ENCODE results near the gene RCAN3.
A peak's percentile ranks its signal among the peaks of the same experiment; 100 is the strongest.
"Not testable (repeated sequence)": the region's sequence is repeated elsewhere in the genome, so short reads cannot be mapped to it uniquely, and the experiment has no call there.

Gene RCAN3

DNA sequence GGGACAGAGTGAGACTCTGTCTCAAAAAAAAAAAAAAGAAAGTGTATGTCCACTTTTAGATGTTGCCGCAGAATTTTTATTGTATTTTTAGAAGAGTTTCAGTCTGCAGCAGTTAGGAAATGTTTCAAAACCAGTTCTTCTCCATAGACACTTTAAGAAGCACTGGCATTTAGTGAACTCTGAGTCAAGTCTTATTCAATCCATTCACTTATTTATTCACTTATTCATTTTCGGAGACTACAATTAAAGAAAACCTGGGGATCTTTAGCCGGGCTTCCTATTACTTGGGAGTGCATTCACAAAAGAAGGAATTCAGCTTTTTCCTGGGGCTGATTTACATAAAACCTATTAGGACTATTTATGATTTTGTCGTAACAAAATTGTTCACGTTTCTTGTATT, 12.3 kb downstream of the RCAN3 start:
- DNase-seq (ENCODE audit: low read depth in 2 of 2), result no peak

- DNase-seq (ENCODE audit: low read depth in 2 of 2), result not testable (repeated sequence)
Measured at GRCh38 chr1:24515671-24516209, 13.1 kb downstream of the RCAN3 start.

DNA sequence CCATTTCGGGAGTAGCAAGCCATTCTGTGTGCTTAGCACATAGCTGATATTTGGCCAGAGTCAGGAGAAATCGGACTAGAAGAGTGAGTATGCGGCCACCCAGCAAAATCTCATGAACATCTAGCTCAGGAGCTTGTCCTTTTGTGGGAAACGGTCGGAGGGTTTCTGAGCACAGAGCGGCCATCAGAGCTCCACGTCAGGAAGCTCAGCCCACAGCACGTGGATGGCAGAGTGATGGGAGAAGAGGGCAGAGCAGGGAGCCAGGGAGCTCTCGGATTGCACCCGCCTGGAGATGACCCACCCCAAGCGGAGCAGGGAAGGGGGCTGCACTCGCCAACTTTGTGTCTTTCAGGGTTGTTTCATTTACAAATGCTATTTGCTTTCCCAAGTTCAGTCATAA, 13.9 kb downstream of the RCAN3 start:
- DNase-seq (ENCODE audit: low read depth in 2 of 2), result no peak

DNA sequence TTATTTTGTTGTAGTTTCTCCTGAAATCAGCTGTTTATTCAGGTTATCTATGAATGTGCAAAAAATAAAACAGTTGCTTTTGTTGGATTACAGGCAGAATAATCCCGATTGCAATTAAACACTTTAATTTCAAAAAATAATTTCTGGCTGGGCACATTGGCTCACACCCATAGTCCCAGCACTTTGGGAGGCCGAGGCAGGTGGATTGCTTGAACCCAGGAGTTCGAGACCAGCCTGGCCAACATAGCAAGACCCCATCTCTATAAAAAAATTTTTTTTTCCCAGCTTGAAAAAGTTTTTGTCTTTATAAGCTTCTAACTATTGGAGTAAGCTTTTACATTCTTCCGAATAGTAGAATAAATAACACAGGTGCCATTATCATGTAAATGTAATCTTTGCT, 15.3 kb downstream of the RCAN3 start:
- no peak for DNase-seq (ENCODE audit: low read depth in 2 of 2)

- not testable (repeated sequence) for DNase-seq (ENCODE audit: low read depth in 2 of 2)
Measured at GRCh38 chr1:24520282-24520681, 17.6 kb downstream of the RCAN3 start.

DNA sequence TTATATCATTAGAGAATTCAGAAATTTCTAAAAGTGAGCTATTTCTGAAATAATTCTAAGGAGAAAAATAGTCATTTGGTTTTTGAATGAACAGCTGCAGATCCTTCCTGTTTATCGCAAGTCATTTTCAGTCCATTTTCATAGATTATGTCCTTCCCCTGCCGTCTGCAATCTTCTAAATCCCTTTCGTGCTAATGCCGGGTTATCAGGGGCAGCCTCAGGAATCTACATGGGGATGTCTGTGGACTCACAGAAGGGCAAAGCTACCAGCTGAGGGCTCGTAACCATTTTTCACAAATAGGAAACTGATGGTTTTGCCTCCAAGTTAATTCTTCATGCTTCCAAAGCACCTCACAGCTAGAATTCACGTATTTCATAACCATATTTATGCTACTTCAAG, 23.0 kb downstream of the RCAN3 start:
- no peak for DNase-seq (ENCODE audit: low read depth in 2 of 2)

DNA sequence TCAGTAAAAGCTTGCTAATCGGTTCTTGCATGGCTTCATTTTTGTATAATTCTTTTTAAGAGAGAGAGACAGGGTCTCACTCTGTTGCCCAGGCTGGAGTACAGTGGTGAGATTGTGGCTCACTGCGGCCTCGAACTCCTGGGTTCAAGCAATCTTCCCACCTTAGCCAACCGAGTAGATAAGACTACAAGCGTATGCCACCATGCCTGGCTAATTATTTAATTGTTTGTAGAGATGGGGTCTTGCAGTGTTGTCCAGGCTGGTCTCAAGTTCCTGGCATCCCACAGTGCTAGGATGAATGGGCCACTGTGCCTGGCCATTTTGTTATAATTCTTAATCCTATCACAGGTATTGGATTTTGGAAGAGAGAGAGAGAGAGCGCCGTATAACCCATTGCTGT, 23.4 kb downstream of the RCAN3 start:
- DNase-seq (ENCODE audit: low read depth in 2 of 2), result no peak

DNA sequence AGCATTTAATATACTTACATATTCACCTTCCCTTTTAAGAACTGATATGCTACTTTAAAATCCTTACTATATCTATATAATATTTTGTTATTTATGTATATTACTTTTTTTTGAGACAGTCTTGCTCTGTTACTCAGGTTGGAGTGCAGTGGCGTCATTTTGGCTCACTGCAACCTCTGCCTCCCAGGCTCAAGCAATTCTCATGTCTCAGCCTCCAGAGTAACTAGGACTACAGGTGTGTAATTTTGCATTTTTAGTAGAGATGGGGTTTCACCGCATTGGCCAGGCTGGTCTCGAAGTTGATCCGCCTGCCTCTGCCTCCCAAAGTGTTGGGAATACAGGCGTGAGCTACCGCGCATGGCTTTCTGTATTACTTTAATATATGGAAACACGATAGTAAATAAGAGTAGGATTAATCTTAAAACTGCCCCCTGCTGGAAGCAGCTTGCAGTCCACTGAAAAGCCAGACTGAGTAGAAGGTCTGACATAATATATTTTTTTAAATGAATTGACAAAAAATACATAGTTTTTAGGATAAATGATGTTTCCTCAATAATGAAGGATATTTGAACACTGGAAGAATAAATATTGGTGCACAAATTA, 24.4 kb downstream of the RCAN3 start:
- DNase-seq (ENCODE audit: low read depth in 2 of 2), result peak in 1 of 2 donors; percentile 46

DNA sequence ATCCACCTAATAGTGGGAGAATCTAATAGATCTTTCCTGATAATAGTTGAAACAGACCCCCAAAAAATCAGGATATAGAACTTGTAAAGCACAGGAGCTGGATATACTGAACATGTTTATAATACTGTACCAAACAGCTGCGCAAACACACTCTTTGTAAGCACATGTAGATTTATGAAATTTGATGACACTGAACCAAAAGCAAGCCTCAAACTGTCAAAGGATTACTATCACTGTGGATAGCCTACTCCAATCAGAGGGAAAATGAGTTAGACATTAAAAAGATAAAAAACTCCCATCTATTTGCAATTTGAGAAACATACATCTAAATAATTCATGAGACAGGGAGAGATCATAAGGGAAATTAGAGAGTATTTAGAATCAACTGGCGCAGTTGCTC, 26.1 kb downstream of the RCAN3 start:
- no peak for DNase-seq (ENCODE audit: low read depth in 2 of 2)

DNA sequence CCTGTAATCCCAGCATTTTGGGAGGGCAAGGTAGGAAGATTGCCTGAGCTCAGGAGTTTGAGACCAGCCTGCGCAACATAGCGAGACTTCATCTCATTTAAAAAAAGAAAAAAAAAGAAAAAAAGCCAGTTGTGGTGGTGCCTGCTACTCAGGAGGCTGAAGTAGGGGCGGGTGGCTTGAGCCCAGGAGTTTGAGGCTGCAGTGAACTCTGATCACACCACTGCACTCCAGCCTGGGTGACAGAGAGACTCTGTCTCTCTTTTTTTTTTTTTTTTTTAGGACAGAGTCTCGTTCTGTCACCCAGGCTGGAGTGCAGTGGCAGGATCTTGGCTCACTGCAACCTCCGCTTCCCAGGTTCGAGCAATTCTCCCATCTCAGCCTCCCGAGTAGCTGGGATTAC, 26.7 kb downstream of the RCAN3 start:
- DNase-seq (ENCODE audit: low read depth in 2 of 2), result not testable (repeated sequence)

DNA sequence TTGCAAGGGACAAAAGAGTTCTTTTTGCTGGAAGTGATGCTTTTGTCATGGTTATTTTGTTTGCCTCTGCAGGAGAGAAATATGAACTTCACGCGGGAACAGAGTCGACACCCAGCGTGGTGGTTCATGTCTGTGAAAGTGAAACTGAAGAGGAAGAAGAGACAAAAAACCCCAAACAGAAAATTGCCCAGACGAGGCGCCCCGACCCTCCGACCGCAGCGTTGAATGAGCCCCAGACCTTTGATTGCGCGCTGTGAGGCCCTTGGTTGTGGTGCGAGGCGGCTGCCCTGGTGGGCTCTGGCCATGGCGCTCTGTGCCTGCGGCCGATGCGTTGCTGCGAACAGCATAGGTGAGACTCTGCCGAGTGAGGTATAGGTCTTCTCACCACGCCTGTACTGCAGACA, 32.4 kb downstream of the RCAN3 start:
- peak; percentile 36 to 58 for DNase-seq (ENCODE audit: low read depth in 2 of 2)

DNA sequence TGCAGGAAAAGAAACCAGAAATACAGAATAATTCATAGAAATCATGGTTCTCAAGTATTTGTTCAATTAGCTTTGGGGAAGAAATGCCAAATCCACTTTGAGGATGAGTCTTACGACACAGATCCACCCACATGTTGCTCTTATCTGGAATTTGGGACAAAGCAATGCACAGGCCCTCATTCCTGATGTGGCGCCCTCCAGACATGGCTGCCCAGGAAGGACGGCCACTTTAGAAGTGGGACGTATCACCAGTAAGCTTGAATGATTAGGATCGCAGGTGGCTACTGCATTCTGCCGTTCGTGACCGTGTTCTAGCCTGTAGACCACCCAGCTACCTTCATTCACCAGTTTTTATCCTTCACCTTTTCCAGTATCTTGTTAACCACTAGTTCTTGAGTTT, 33.1 kb downstream of the RCAN3 start:
- no peak for DNase-seq (ENCODE audit: low read depth in 2 of 2)

GRCh38 chr1:24536391-24536840, 33.8 kb downstream of the RCAN3 start:
- DNase-seq (ENCODE audit: low read depth in 2 of 2), result peak; percentile 33 to 43

GRCh38 chr1:24540051-24540905, 37.6 kb downstream of the RCAN3 start:
- no peak for DNase-seq (ENCODE audit: low read depth in 2 of 2)

GRCh38 chr1:24540906-24541710, 38.5 kb downstream of the RCAN3 start:
- no peak for DNase-seq (ENCODE audit: low read depth in 2 of 2)

DNA sequence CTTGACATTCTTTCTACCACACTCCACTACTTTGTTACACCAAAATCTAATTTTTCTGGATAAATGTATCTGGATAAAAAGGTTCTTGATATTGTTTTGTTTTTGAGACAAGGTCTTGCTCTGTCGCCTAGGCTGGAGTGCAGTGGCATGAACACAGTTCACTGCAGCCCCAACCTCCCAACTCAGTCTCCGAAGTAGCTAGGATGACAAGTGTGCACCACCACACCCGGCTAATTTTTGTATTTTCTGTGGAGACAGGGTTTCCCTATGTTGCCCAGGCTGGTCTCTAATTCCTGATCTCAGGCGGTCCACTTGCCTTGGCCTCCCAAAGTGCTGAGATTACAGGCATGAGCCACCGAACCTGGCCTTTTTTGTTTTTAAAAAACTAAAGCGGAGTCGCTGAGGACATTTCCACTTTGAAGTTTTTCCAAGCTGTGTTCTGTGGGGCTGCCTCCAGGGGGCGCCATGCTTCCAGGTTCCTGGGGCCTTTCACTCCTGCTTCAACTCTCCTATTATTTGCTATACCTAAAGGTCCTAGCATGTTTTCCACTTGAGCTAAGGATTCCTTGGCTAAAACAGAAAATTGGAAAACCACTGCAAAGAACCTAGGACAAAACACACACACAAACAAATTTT, 39.2 kb downstream of the RCAN3 start:
- peak in 1 of 2 donors; percentile 30 for DNase-seq (ENCODE audit: low read depth in 2 of 2)

- no peak for DNase-seq (ENCODE audit: low read depth in 2 of 2)
Measured at GRCh38 chr1:24544239-24544638, 41.6 kb downstream of the RCAN3 start.

- no peak for DNase-seq (ENCODE audit: low read depth in 2 of 2)
Measured at GRCh38 chr1:24545662-24546061, 43.0 kb downstream of the RCAN3 start.

DNA sequence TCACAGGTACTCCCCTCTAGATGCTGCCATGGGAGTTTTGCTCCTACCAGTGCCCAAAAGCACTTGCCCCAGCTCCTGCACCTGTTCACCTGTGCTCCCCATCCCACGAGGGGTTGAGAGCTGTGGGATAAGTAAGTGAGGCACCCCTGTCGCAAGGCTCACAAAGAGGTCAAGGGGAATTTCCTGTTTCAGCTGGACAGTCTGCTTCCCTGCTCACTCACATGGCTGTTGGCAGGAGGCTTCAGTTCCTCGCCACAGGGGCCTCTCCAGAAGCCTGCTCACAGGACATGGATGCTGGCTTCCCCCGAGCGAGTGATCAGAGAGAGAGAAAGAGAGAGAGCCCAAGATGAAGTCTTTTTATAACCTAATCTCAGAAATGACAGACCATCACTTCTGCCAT, 44.6 kb downstream of the RCAN3 start:
- DNase-seq (ENCODE audit: low read depth in 2 of 2), result no peak

DNA sequence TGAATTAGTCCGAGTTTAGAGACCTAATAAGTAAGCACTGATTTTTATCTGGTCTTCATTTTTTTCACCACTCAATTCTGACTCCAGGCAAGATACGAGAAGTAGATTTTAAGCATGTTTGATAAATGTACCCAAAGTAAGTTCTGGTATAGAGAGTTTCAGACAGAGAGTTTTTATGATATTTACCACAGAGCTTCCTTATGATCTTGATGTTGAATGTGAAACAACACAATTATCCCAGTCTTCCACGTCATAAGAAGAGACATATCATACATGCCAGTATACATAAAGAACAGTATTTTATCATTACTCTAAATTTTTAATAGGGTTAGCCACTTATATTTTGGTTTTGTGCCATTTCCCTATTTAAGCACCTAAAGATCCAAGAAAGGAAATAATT, 45.4 kb downstream of the RCAN3 start:
- DNase-seq (ENCODE audit: low read depth in 2 of 2), result no peak

DNA sequence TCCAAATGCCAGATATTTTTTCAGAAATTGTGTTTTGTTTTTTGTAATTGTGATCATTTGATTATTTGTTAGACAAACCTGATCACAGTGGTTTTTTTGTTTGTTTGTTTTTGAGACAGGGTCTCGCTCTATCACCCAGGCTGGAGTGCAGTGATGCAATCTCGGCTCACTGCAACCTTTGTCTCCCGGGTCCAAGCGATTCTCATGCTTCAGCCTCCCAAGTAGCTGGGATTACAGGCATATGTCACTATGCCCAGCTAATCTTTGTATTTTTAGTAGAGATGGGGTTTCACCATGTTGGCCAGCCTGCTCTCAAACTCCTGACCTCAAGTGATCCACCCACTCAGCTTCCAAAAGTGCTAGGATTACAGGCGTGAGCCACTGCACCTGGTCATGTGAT, 46.6 kb downstream of the RCAN3 start:
- not testable (repeated sequence) for DNase-seq (ENCODE audit: low read depth in 2 of 2)
